KOPT-K1 (cell line): ENCODE measurements around the gene EPB41L4A.

ENCODE experiments used
- H3K27ac ChIP-seq: fragments of 200-600 bp; sonication (generic); 2 replicates; pipeline ENCODE4 v1.5.1; 2016; ENCODE audit warnings: antibody characterized with exemption, mild to moderate bottlenecking, low read depth, low read length; ENCODE audit not compliant: poor library complexity, severe bottlenecking
- H3K36me3 ChIP-seq: fragments of 200-600 bp; sonication (generic); 2 replicates; pipeline ENCODE4 v1.5.1; 2017; ENCODE audit warnings: antibody characterized with exemption, mild to moderate bottlenecking, low read length, moderate library complexity; ENCODE audit not compliant: insufficient read depth
- H3K9me3 ChIP-seq: fragments of 200-600 bp; sonication (generic); 2 replicates; pipeline ENCODE4 v1.5.1; 2017; ENCODE audit warnings: antibody characterized with exemption, low read length, mild to moderate bottlenecking; ENCODE audit not compliant: insufficient read depth, poor library complexity, severe bottlenecking

The EPB41L4A gene

GRCh38 chr5:112318346-112318745 lies 100.7 kb downstream of the EPB41L4A start:
- H3K9me3 ChIP-seq: no peaks in the 10 kb centered on the region
- H3K36me3 ChIP-seq: no peaks in the 10 kb centered on the region
- no peak overlapping the region for H3K27ac ChIP-seq

- Histone ChIP-seq H3K27ac (no peak overlapping the region), H3K9me3 (no peaks in the 10 kb centered on the region), H3K36me3 (no peaks in the 10 kb centered on the region)
Measured at GRCh38 chr5:112317866-112318265, 101.2 kb downstream of the EPB41L4A start.

- Histone ChIP-seq H3K36me3 (no peaks in the 10 kb centered on the region), H3K9me3 (no peaks in the 10 kb centered on the region), H3K27ac (no peak overlapping the region)
Measured at GRCh38 chr5:112316731-112317130, 102.3 kb downstream of the EPB41L4A start.

- H3K27ac ChIP-seq: no peak overlapping the region
- H3K9me3 ChIP-seq: no peaks in the 10 kb centered on the region
- H3K36me3 ChIP-seq: no peaks in the 10 kb centered on the region
Measured at GRCh38 chr5:112316006-112316405, 103.1 kb downstream of the EPB41L4A start.

DNA sequence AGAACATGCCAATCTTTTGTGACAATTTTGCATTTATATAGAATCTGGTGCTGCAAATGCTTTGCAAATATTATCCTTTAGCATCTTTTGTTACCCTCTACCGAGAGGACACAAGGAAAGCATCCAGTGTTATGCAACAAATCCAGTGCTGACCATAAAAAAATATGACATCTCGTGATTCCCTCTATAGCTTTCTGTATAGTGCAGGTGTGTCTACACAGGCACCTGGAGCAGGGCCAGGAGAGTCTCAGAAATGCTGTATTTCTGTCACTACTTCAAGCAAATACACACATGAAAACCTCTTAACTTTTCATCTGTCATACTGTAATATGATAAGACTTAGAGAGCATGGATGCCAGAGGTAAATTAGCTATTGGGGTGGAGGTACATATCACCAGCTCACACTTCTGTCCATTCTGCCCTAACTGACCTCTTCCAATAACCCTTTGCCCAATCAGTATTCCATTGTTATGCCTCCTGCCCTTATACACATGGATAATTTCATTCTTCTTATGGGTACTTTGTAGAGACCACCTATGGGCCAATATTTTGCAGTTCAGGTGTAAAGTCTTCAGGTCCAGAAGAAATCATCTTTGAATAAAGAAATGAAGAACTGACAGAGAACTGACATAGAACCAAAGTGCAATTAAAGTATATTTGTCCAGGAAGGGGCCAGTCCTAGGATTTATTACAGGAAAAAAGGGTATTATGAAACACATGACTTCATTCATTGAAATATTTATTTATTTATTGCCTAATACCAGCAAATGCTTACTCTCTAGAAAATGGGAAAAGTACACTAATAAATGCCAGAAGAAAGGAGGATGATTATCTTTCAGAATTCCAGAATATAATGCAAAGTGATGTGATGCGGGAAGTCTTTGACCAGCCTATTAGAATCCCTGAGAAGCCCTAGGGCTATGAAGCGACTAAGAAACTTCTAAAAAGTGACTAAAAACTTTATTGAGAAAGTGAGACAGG lies 106.5 kb downstream of the EPB41L4A start:
- H3K36me3 ChIP-seq: no peaks in the 10 kb centered on the region
- H3K9me3 ChIP-seq: no peaks in the 10 kb centered on the region
- H3K27ac ChIP-seq: no peak overlapping the region

GRCh38 chr5:112310746-112311145 lies 108.3 kb downstream of the EPB41L4A start:
- Histone ChIP-seq H3K36me3 (no peaks in the 10 kb centered on the region), H3K27ac (no peak overlapping the region), H3K9me3 (no peaks in the 10 kb centered on the region)

GRCh38 chr5:112308608-112309007 lies 110.5 kb downstream of the EPB41L4A start:
- Histone ChIP-seq H3K27ac (no peak overlapping the region), H3K36me3 (no peaks in the 10 kb centered on the region)

DNA sequence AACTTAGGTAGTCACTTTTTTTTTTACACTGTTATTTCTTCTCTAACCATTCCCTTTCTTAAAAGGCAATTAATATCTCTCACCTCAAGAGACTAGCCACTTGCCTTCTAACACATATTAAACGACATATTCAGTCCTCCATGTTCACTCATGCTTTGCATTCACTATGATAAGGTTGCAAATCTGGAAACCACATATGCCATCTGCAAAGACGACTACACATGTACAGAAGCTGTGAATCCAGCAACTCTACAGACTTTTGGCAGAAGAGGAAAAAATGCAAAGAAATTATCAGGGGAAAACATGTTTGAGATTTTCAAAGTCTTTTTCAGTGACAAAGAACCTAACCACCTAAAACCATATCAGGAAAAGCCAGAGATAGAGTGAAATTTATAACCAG lies 112.1 kb downstream of the EPB41L4A start:
- Histone ChIP-seq H3K36me3 (no peaks in the 10 kb centered on the region), H3K27ac (no peak overlapping the region), H3K9me3 (no peaks in the 10 kb centered on the region)

More at GRCh38 chr5:112308608-112309007, 110.5 kb downstream of the EPB41L4A start:
- no peaks in the 10 kb centered on the region for H3K9me3 ChIP-seq

DNA sequence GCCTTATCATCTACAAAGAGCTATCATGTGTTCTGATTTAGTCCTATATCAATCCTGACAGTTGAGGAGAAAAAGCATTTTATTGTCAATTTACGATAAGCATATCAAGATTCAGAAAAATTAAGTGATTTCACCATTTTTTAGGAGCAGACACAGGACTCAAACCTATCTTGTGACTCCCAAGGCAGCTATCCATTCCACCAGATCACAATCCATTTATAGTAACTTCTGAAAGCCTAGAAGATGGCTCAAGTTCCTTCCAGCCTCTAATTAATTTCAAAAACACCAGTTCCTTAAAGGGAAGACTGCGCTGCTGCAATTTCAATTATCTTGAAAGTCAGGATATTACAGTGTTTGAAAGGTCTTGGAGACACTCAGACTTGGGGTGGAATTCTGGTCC lies 114.3 kb downstream of the EPB41L4A start:
- Histone ChIP-seq H3K36me3 (no peaks in the 10 kb centered on the region), H3K9me3 (no peaks in the 10 kb centered on the region), H3K27ac (no peak overlapping the region)

DNA sequence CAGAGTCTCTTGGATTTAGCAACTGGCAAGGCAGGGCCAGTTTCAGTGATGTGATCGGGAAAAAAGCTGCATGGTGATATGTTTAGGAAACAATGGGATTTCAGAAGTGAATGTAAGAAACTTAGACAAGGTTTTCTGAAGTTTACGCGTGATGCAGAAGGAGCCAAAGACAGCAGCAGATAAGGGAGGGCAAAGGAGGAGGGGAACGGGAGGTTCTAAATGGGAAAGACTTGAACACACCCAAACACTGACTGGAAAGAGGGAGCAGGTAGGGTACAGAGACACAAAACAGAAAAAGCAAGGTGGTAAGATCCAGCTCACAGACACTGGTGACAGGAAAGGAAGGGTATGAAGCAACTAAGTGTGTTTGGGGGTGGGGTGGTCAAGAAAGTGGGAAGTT lies 115.4 kb downstream of the EPB41L4A start:
- Histone ChIP-seq H3K36me3 (no peaks in the 10 kb centered on the region), H3K9me3 (no peaks in the 10 kb centered on the region), H3K27ac (no peak overlapping the region)

DNA sequence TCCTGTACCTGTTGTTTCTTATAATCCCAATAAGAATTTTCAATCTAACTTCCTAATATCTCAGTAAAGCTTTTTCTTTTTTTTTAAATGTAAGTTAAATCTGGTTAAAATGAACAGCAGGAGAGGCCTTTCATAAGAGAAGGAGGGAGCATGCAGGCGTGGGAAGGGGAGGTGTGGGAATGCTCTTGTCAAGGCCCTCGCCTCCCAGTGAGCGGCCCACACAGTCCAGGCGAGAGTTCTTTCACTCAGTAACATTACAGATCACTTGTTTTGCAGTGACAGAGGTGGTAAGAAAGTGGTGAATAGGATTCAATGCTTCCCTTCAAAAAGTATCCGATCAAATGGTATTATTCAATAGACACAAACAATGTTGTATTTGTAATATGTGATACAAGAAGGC lies 125.0 kb downstream of the EPB41L4A start:
- Histone ChIP-seq H3K27ac (no peak overlapping the region), H3K36me3 (no peaks in the 10 kb centered on the region), H3K9me3 (peaks cover 11% of the 10 kb centered on the region)

DNA sequence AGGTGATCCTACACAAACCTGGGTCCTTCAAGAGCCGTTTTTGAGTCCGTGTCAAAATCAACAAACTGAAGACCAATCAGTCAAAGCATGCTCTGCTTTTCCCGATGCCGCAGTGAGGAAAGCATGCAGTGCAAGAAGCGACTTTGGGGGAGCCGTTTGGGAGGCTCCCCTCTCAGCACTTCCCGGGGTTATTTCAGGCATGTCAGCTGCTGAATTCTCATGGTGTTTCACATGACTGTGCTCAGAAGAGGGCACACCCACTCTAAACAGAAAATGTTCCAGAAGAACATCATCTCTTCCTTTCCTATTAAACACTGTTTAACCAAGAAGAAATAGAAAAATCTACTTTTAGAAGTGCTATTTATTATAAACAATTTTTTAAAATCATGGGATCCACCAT lies 125.5 kb downstream of the EPB41L4A start:
- Histone ChIP-seq H3K9me3 (peaks cover 11% of the 10 kb centered on the region), H3K36me3 (no peaks in the 10 kb centered on the region), H3K27ac (no peak overlapping the region)

DNA sequence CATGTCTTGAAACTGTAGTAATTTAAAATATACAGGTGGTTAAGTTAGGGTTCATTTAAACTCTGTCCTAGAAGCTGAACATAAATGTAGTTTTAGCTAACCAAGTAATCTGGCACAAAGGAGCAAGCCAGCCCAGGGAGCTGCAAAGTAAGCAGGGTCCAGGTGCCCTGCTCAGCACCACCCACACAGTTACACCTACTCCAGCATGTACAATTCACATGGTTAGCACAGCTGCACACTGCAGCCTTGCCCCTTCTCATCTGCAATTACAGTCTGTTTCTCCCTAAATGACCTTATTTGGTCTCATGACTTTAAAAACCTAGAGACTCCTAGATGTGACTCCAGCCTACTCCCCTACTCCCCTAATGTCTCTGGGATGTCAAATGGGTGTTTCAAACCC lies 128.4 kb downstream of the EPB41L4A start:
- H3K36me3 ChIP-seq: no peaks in the 10 kb centered on the region
- H3K9me3 ChIP-seq: no peaks in the 10 kb centered on the region
- H3K27ac ChIP-seq: no peak overlapping the region

- H3K27ac ChIP-seq: no peak overlapping the region
- H3K36me3 ChIP-seq: no peaks in the 10 kb centered on the region
- no peaks in the 10 kb centered on the region for H3K9me3 ChIP-seq
Measured at GRCh38 chr5:112289465-112289864, 129.6 kb downstream of the EPB41L4A start.

DNA sequence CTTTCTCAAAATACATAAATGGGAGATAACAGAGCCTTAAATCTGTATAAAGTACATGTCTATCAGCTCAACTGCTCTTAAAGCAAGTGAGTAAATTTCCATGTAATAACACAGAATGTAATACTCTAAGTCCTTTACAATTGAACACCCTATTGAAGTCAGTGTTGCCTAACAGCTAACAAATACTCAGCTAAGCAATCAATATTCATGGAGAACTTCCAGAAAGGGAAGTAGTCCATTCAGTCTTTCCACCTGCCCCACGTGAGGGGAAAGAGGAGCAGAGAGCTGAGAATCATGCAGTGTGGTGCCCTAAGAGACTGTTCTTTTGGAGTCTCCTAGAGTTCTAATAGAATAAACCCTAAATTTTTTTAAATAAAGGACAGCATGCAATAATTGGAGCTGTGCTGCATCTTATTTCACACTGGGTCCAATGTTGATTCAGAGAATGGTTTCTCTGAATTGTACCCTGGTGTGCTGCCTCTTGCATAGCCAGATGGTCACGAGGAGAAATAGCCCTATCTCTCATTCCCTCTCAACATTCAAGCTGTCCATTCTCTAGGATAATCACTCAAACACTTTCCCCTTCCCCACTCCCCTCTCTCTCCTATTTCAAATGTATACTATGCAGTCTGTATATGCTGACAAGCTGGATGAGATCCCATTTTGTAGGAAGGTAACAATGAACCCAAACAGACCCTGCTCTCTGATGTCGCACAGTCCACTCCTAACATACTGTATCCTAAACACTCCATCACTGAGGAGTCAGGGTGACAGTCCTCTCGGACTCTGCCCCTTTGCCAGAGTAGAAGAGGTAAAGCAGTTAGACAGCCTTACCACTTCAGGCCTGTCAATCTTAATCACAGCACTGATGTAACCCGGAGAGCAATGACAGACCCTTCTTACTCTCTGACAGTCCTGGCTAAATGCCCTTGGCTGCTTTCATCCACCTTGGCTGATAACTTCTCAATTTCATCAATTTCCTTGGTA lies 134.8 kb downstream of the EPB41L4A start:
- Histone ChIP-seq H3K9me3 (no peaks in the 10 kb centered on the region), H3K36me3 (no peaks in the 10 kb centered on the region), H3K27ac (no peak overlapping the region)
